Kidney (tissue), 14 donors: ENCODE results near the gene NLGN1. TPM values are rescaled to one million over a fixed set of nuclear protein-coding genes. Genes with fewer than 3 reads are reported as not detected.

Source experiments
- DNase-seq, 5 donors: peaks; one replicate each; pipeline ENCODE4 v3.0.0-alpha.2; 2013 to 2020
- FAIRE-seq: peaks from 2 replicates; lab custom pipeline; 2012; peaks lifted over from hg19 to GRCh38; lab: Jason Lieb, UNC
- H3K27ac ChIP-seq, 2 donors: one replicate each; pipeline ENCODE4 v1.7.0; 2013; ENCODE audit warnings: low read depth in 2 of 2, low read length in 2 of 2, inconsistent platforms in 1 of 2
- H3K27me3 ChIP-seq: one replicate; pipeline ENCODE4 v1.7.1; 2013; ENCODE audit warnings: low read length, inconsistent platforms; ENCODE audit not compliant: control insufficient read depth, insufficient read depth
- H3K36me3 ChIP-seq, 3 donors: one replicate each; pipeline versions ENCODE4 v1.7.0 to v1.7.1; 2013; ENCODE audit warnings: low read length in 3 of 3, control low read depth in 1 of 3, inconsistent platforms in 1 of 3; ENCODE audit not compliant: insufficient read depth in 3 of 3, control insufficient read depth in 2 of 3
- H3K4me1 ChIP-seq, 3 donors: one replicate each; pipeline versions ENCODE4 v1.7.0 to v1.7.1; 2013; ENCODE audit warnings: low read length in 3 of 3, inconsistent platforms in 1 of 3, low read depth in 1 of 3; ENCODE audit not compliant: control insufficient read depth in 2 of 3, insufficient read depth in 2 of 3
- H3K4me3 ChIP-seq, 3 donors: one replicate each; pipeline versions ENCODE4 v1.7.0 to v1.8.1; 2013; ENCODE audit warnings: low read length in 3 of 3, control low read depth in 1 of 3, inconsistent platforms in 1 of 3
- H3K9ac ChIP-seq, 3 donors: one replicate each; pipeline versions ENCODE4 v1.7.0 to v1.7.1; 2013; ENCODE audit warnings: low read length in 3 of 3, control low read depth in 1 of 3, inconsistent platforms in 1 of 3
- H3K9me3 ChIP-seq, 3 donors: one replicate each; pipeline versions ENCODE4 v1.7.0 to v1.7.1; 2013; ENCODE audit warnings: low read length in 3 of 3, control low read depth in 1 of 3, inconsistent platforms in 1 of 3; ENCODE audit not compliant: control insufficient read depth in 2 of 3, insufficient read depth in 1 of 3
- intact Hi-C: fragments of 100-400 bp; cut with DNase I; formaldehyde crosslinking; loops from one replicate; pipeline ENCODE4 v1.11.1; 2022
- polyA plus RNA-seq: library from polyadenylated mRNA; stranded (reverse); fragments of 350-450 nt; fragmentation: Illumina TruSeq; extraction: RNeasy Lipid Tissue Mini Kit (QIAGEN cat#74804); gene quantifications from one replicate; pipeline ENCODE4 v1.2.3, GENCODE V29; 2014; ENCODE audit warnings: low read depth, low replicate concordance; ENCODE audit not compliant: insufficient read depth
- total RNA-seq: library from RNA; stranded (reverse); fragmentation: NEBNext Ultra II Directional; extraction: Animal tissue kit (Norgen Biotek cat#: 25700); gene quantifications from one replicate; pipeline ENCODE4 v1.2.1, GENCODE V29; 2021
- TF ChIP-seq, protein P1 (sequence below): IDR thresholded peaks from 3 replicates; pipeline ENCODE4 v1.5.1; 2012; ENCODE audit warnings: mild to moderate bottlenecking, moderate library complexity, borderline replicate concordance; ENCODE audit not compliant: insufficient read depth; ENCODE audit errors: extremely low read depth
- donor health status: control.
- donor health status: control.
- donor health status: control.
- donor health status: control.
- donor health status: control.
- donor health status: DM: yes; HTN: yes; CAD: no.
- donor health status: Normal renal cell carcinoma (clear cell type).

The NLGN1 gene
- total and polyA plus RNA-seq, 2 donors from 2014 or later: 0.49 to 19.4 TPM

DNA sequence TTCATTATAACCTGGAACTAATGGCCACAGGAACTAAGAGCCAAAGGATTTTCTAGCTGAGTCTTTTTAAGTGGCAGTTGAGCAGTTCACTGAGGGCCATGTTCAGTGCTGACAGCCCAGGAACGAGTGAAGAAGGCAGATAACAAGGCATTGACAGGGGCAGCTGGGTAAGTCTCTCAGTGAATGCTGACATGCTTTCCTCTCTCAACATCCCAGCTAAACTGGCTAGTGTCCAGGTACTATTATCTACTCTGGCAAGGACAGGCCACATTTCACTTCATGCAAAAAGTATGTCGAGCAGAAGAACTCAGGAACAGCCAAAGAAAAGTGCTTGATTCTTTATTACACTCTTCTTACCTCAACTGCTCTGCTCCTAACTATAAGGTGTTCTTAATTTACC is 515.9 kb downstream of the NLGN1 start:
- Histone ChIP-seq H3K9ac (no peak overlapping the region), H3K4me1 (no peaks in the 10 kb centered on the region), H3K27ac (no peak overlapping the region), H3K36me3 (no peaks in the 10 kb centered on the region), H3K27me3 (no peaks in the 10 kb centered on the region), H3K4me3 (no peak overlapping the region), H3K9me3 (no peaks in the 10 kb centered on the region)
- no peak for DNase-seq
- FAIRE-seq: no peak
- intact Hi-C loops: no loop called here
- TF ChIP-seq, protein P1, sequence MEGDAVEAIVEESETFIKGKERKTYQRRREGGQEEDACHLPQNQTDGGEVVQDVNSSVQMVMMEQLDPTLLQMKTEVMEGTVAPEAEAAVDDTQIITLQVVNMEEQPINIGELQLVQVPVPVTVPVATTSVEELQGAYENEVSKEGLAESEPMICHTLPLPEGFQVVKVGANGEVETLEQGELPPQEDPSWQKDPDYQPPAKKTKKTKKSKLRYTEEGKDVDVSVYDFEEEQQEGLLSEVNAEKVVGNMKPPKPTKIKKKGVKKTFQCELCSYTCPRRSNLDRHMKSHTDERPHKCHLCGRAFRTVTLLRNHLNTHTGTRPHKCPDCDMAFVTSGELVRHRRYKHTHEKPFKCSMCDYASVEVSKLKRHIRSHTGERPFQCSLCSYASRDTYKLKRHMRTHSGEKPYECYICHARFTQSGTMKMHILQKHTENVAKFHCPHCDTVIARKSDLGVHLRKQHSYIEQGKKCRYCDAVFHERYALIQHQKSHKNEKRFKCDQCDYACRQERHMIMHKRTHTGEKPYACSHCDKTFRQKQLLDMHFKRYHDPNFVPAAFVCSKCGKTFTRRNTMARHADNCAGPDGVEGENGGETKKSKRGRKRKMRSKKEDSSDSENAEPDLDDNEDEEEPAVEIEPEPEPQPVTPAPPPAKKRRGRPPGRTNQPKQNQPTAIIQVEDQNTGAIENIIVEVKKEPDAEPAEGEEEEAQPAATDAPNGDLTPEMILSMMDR: no peak

DNA sequence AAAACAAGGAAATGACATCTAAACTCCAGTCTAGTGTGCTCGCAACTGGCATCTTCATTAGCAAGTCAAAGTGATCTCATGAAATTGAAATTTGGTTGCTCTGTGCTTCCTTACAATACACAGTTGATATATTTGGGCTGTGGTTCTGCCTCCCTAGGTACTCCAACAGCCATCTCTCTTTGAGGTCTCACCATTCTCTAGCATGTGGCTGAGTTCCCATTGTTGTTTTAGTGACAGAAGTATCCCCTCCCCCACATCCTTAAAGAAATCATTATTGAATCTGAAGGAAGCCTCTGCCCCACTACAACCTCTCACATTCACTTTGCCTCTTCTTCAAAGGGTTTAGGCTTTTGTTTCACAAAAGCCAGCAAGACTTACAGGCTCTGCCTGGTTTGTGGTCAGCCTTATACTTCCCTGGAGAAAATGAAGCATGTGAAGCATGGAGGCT is 516.5 kb downstream of the NLGN1 start:
- Histone ChIP-seq H3K4me3 (no peak overlapping the region), H3K27me3 (no peaks in the 10 kb centered on the region), H3K27ac (no peak overlapping the region), H3K9ac (no peak overlapping the region), H3K36me3 (no peaks in the 10 kb centered on the region), H3K4me1 (no peaks in the 10 kb centered on the region), H3K9me3 (no peaks in the 10 kb centered on the region)
- DNase-seq (no peak), FAIRE-seq (no peak)
- TF ChIP-seq, protein P1: no peak
- intact Hi-C loops: no loop called here

DNA sequence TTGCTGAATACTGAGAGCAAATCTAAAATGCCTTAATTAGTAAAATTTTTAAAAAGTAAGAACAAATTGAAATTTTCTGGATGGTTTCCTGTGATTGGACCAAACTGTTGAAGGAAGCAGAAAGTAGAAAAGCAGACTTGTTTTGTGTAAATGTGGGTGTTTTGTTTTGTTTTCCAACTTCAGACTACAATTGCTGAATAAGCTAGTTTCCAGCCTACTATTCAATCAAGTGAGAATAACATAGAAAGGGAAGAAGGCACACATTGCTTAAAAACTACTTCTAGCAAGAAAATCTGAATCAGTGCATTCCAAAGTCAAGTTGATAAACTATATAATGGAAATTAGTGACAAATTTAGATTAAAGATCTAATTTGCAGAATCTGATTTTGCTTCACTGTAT is 519.3 kb downstream of the NLGN1 start:
- no peaks in the 10 kb centered on the region for H3K27me3 ChIP-seq
- H3K36me3 ChIP-seq: no peaks in the 10 kb centered on the region
- FAIRE-seq: no peak
- no peak overlapping the region for H3K9ac ChIP-seq
- H3K27ac ChIP-seq: no peak overlapping the region
- H3K9me3 ChIP-seq: no peaks in the 10 kb centered on the region
- no peak for DNase-seq
- intact Hi-C loops: no loop called here
- H3K4me1 ChIP-seq: no peaks in the 10 kb centered on the region
- H3K4me3 ChIP-seq: no peak overlapping the region
- TF ChIP-seq, protein P1: no peak

DNA sequence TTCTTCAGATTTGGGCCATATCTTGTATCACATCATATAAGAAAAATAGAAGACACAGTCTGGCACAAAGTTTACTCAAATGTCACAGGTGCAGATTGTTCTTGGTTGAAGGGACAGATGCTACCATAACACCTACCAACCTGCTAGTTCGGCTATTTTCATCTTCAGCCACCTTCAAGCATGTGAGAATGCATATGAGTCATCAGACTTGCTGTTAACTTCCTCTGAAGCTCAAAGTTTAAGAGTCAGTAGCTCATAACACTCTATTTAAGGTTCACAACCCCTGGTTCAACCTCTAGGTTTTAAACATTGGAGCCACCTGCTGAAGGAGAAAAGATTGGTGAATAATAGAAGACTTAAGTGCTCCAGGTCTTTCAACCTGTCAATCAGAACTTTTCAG is 522.8 kb downstream of the NLGN1 start:
- H3K27me3 ChIP-seq: no peaks in the 10 kb centered on the region
- FAIRE-seq: no peak
- no peaks in the 10 kb centered on the region for H3K36me3 ChIP-seq
- no peaks in the 10 kb centered on the region for H3K9me3 ChIP-seq
- intact Hi-C loops: no loop called here
- no peak overlapping the region for H3K4me3 ChIP-seq
- no peaks in the 10 kb centered on the region for H3K4me1 ChIP-seq
- no peak overlapping the region for H3K9ac ChIP-seq
- TF ChIP-seq, protein P1: no peak
- H3K27ac ChIP-seq: no peak overlapping the region
- DNase-seq: no peak
